ENCODE measurements around the gene TMEM205.

GRCh38 chr19:11359421-11359820 lies 13.4 kb upstream of the TMEM205 start:
- TF ChIP-seq, protein P1, sequence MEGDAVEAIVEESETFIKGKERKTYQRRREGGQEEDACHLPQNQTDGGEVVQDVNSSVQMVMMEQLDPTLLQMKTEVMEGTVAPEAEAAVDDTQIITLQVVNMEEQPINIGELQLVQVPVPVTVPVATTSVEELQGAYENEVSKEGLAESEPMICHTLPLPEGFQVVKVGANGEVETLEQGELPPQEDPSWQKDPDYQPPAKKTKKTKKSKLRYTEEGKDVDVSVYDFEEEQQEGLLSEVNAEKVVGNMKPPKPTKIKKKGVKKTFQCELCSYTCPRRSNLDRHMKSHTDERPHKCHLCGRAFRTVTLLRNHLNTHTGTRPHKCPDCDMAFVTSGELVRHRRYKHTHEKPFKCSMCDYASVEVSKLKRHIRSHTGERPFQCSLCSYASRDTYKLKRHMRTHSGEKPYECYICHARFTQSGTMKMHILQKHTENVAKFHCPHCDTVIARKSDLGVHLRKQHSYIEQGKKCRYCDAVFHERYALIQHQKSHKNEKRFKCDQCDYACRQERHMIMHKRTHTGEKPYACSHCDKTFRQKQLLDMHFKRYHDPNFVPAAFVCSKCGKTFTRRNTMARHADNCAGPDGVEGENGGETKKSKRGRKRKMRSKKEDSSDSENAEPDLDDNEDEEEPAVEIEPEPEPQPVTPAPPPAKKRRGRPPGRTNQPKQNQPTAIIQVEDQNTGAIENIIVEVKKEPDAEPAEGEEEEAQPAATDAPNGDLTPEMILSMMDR (IDR thresholded peaks at IDR 0.05) = no peak
- TF ChIP-seq POLR2A (IDR thresholded peaks at IDR 0.05) = no peak

Measured in adrenal gland (tissue), 5 donors.